HG02588 (cell line): ENCODE results near the gene ASH1L.
"Not testable (repeated sequence)": the region's sequence is repeated elsewhere in the genome, so short reads cannot be mapped to it uniquely, and the experiment has no call there.

Source experiments
- ATAC-seq: cut with Tn5 transposase; IDR thresholded peaks from one replicate; pipeline ENCODE4 v1.9.1; 2021; ENCODE audit warnings: mild to moderate bottlenecking, moderate library complexity; ENCODE audit not compliant: unreplicated experiment

ASH1L gene

DNA sequence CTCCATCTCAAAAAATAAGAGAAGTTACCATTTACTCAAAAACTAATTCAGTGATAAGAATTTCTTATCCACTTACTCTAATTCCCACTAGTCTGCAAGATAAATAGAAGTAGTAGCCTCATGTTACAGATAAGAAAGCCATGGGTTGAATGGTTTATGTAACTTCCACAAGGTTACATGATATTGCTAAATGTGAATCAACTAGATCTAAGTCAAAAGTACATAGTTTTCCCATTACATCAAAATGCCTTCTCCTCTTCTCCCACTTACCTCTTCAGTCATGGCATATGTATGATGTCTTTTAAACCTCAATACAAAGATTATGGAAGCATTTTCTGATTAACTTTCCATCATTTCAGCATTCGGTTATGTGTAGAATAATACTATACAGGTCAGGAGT lies 108.5 kb downstream of the ASH1L start:
- ATAC-seq, result no peak

DNA sequence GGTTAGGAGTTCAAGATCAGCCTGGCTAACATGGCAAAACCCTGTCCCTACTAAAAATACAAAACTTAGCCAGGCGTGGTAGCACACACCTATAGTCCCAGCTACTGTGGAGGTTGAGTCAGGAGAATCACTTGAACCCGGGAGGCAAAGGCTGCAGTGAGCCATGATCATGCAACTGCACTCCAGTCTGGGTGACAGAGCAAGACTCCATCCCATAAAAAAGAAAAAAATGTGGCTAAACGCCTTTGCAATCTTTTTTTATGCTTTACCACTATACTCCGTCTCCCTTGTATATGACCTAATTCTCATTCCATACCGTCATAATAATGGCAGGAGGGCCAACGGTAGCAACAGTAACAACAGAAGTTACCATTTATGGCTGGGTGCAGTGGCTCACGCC lies 109.5 kb downstream of the ASH1L start:
- no peak for ATAC-seq

DNA sequence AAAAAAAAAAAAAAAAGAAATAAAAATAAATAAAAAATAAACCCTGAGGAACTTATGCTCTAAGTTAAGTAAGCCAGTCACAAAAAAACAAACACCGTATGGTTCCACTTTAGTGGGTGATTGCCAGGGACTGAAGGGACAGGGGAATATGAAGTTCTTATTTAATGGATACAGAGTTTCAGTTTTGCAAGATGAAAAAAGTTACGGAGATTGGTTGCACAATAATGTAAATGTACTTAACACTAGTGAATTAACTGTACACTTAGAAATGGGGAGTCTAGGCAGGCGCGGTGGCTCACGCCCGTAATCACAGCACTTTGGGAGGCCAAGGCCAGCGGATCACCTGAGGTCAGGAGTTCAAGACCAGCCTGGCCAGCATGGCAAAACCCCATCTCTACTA lies 111.4 kb downstream of the ASH1L start:
- no peak for ATAC-seq

DNA sequence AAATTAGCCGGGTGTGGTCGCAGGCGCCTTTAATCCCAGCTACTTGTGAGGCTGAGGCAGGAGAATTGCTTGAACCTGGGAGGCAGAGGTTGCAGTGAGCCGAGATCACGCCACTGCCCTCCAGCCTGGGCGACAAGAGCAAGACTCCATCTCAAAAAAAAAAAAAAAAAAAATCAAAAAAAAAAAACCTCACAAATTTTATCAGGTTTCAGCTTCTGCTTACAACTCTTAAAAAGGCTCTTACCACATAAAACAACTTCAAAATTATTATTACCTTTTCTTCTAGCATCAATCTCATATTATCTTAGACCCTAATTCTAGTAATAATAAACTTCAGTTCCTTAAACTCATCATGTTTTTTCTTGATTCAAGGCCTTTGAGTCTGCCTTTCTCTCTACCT lies 120.2 kb downstream of the ASH1L start:
- not testable (repeated sequence) for ATAC-seq

DNA sequence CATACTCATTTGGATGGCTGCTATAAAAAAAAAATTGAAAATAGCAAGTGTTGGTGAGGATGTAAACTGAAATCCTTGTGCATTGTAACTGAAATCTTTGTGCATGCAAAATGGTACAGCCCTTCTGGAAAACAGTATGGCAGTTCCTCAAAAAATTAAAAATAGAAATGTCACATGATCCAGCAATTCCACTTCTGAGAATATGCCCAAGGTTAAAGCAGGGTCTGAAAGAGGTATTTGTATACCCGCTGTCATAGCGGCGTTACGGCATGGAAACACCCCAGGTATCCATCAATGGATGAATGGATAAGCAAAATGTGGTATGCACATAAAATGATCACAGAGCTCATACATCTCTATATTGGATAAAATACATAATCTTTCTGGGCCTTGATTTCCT lies 125.2 kb downstream of the ASH1L start:
- ATAC-seq, result no peak

DNA sequence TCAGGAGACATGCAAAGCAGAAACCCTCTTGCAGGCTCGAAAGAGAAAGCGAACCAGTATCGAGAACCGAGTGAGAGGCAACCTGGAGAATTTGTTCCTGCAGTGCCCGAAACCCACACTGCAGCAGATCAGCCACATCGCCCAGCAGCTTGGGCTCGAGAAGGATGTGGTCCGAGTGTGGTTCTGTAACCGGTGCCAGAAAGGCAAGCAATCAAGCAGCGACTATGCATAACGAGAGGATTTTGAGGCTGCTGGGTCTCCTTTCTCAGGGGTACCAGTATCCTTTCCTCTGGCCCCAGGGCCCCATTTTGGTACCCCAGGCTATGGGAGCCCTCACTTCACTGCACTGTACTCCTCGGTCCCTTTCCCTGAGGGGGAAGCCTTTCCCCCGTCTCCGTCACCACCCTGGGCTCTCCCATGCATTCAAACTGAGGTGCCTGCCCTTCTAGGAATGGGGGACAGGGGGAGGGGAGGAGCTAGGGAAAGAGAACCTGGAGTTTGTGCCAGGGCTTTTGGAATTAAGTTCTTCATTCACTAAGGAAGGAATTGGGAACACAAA lies 128.7 kb downstream of the ASH1L start:
- not testable (repeated sequence) for ATAC-seq

DNA sequence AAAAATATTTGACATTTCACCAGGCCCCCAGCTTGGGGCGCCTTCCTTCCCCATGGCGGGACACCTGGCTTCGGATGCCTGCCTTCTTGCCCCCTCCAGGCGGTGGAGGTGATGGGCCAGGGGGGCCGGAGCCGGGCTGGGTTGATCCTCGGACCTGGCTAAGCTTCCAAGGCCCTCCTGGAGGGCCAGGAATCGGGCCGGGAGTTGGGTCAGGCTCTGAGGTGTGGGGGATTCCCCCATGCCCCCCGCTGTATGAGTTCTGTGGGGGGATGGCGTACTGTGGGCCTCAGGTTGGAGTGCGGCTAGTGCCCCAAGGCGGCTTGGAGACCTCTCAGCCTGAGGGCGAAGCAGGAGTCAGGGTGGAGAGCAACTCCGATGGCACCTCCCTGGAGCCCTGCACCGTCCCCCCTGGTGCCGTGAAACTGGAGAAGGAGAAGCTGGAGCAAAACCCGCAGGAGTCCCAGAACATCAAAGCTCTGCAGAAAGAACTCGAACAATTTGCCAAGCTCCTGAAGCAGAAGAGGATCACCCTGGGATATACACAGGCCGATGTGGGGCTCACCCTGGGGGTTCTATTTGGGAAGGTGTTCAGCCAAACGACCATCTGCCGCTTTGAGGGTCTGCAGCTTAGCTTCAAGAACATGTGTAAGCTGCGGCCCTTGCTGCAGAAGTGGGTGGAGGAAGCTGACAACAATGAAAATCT lies 129.3 kb downstream of the ASH1L start:
- not testable (repeated sequence) for ATAC-seq

DNA sequence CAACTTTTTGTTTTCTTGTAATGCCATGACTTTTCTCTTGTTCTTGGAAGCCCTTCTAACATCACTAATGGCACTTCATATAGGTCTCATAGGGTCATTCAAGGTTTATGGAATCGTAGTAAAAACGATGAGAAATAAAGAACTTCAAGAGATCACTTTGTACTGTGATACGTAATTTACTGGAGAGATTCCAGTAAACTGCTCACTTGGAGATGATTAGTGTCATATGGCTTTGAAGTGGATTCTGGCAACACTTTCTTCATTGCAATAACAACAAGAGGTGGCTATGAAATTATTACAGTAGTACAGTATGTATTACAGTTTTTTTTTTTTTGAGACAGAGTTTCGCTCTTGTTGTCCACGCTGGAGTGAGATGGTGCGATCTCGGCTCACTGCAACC lies 138.5 kb downstream of the ASH1L start:
- no peak for ATAC-seq

DNA sequence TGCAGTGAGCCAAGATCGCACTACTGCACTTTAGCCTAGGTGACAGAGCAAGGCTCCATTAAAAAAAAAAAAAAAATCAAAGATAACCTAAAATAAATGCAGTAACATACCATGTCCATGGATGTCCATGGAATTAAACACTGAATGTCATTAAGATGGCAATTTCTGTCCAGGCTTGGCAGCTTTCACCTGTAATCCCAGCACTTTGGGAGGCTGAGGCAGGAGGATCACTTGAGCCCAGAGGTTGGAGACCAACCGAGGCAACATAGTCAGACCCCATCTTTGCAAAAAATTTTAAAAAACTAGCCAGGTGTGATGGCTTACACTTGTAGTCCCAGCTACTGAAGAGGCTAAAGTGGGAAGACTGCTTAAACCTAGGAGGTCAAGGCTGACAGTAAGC lies 141.8 kb downstream of the ASH1L start:
- ATAC-seq, result no peak

DNA sequence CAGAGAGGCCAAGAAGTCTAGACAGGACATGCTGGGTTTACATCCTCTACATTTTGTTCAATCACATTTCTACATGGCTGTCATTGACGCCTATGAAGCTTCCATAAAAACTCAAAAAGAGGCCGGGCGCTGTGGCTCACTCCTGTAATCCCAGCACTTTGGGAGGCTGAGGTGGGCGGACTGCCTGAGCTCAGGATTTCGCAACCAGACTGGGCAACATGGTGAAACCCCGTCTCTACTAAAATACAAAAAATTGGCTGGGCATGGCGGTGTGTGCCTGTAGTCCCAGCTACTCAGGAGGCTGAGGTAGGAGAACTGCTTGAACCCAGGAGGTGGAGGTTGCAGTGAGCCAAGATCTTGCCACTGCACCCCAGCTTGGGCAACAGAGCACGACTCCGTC lies 150.8 kb downstream of the ASH1L start:
- not testable (repeated sequence) for ATAC-seq

DNA sequence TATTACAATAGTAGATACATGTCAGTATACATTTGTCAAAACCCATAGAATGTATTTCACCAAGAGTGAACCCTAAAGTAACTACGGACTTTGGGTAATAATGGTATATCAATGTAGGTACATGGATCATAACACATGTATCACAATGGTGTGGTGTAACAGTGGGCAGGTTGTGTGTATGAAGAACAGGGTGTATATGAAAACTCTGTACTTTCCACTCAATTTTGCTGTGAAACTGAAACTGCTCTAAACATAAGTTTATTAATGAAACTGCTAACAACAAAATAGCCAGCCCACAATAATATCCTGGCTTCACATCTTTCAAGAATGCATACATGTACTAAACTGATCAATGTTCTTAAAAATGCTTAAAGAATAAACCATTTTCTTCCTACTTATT lies 151.7 kb downstream of the ASH1L start:
- ATAC-seq, result no peak

DNA sequence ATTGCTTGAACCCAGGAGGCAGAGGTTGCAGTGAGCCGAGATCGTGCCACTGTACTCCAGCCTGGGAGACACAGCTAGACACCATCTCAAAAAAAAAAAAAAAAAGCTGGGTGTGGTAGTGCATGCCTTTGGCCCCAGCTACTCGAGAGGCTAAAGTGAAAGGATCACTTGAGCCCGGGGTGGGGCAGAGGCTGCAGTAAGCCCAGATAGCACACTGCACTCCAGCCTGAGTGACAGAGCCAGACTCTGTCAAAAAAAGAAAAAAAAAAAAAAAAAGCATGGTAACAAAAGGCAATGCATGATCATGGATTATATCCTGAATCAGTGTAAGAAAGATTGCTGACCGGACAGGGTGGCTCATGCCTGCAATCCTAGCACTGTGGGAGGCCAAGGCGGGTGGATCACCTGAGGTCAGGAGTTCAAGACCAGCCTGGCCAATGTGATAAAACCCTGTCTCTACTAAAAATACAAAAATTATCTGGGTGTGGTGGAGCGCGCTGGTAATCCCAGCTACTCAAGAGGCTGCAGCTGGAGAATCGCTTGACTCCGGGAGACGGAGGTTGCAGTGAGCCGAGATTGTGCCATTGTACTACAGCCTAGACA lies 165.6 kb downstream of the ASH1L start:
- no peak for ATAC-seq

DNA sequence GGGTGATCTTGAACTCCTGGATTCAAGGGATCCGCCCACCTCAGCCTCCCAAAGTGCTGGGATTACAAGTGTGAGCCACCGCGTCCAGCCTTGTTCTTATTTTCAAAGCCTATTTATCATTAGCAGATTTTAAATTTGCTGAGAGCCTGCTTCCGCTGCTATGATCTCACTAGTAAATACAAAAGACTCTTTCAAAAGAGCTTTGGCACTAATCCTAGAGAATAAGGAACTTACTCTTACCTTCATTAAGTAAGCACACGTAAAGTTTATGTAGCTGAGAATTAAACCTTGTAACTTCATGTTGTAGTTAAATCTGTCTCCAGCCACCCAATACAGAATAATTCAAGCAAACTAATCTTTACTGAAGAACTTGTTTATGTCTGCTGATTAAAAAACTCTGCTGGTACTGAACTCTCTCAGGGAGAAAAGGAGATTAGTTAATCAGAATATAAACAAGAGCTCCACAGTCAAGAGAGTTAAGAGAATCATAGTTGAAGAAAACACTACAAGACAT lies 169.6 kb downstream of the ASH1L start:
- no peak for ATAC-seq

DNA sequence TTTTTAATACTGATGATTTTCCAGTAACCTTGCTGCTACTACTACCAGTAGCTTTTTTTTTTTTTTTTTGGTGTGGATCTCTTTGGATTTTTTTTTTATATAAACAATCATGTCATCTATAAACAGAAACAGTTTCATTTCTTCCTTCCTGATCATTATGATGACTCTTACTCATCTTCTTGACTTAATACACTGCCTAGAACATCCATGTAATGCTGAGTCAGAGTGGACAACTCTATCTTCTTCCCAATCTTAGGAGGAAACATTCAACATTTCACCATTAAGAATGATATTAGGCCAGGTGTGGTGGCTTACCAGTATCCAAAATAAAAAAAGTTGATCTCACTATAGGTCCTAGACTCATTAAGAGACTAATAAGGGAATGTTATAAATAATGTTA lies 172.8 kb downstream of the ASH1L start:
- no peak for ATAC-seq

DNA sequence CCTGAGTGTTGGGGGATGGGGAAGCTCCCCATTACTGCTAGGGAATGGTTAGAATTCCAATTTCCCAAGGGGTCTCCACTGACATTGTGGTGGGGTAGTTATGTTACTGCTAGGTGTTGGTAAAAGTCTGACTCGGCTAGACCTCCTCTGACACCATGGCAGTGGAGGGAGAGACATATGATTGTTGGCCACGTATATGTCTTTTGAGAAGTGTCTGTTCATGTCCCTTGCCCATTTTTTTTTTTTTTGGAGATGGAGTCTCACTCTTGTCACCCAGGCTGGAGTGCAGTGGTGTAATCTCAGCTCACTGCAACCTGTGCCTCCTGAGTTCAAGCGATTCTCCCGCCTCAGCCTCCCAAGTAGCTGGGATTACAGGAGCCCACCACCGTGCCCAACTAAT lies 176.8 kb downstream of the ASH1L start:
- ATAC-seq, result not testable (repeated sequence)

DNA sequence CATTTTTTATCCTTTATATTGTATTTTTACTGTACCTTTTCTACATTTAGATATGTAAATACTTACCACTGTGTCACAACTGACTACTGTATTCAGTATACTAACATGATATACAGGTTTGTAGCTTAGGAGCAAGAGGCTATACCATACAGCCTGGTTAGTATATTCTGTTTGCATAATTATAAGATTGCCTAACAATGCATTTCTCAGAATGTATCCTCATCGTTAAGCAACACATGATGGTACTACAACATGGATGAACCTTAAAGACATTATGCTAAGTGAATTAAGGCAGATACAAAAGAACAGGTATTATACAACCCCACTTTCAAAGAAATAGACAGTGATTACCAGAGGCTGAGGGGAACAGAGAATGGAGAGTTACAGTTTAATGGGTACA lies 179.2 kb downstream of the ASH1L start:
- no peak for ATAC-seq

DNA sequence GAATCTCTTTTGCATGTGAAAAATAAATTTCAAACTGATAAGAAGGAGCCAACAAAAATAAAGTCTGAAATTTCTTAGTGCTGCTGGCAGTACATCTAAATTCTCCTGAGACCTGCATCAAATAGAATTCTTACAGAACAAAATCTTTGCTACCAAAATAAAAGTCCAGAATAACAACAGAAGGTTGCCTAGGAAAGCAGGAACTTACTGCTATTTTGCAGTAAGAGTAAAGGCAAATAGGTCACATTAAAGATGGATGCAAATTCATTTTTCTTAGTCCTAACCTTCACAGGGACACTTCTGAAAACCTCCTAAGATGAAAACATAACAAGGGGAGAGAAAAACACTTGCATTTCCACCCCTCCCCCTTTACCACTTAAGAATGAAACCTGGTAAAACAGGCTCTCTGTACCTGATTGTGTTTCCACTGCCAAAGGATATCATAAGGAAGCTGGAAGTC lies 182.9 kb downstream of the ASH1L start:
- ATAC-seq, result no peak

DNA sequence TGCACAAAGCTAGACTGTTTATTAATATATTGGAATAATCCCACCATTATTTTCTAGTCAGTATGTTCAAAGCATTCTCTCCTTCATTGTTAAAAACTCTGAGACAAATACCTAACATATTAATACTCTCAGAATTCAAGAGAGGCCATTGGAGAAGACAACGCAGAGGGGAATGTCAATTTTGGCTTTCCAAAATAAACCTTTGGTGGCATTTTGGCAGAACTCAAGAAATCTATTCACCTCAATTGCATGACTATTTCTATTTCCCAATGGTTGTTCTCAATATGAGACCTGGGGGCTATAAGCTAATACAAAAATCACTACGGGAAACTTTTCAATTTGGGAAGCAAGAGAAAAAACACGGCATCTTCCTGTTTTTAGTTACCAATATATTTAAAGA lies 183.4 kb downstream of the ASH1L start:
- ATAC-seq, result no peak

DNA sequence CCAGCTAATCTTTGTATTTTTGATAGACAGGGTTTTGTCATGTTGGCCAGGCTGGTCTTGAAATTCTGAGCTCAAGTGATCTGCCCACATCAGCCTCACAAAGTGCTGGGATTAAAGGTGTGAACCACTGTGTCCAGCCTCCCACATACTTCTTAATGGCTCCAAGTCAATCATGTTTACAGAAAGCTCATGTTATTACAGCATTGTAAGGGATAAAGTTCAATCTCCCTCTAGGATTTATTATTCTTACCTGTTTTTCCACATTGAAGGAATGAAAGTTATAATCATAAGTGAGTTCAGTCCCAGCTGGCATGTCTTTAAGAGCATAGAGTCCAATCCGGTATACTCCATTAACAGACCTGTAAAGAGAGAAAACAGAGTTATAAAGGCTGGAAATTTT lies 202.6 kb downstream of the ASH1L start:
- no peak for ATAC-seq

DNA sequence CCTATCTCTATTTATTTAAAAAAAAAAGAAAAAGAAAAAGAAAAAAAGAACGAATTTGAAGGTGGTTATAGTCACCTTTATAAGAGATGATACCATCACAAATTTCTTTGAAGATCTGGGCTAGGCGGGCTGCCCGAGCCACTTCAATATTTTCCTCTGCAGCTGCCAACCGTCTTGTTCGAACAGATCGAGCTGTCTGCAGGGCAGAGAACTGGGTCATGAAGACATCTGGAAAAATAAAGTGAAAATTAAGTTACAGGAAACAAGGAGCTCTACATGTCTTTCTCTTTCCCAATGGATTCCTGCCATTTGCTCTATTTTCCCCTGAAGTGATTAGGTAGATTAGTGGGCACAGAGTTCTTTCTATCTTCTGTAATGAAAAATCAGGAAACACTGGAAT lies 210.0 kb downstream of the ASH1L start:
- ATAC-seq, result no peak

DNA sequence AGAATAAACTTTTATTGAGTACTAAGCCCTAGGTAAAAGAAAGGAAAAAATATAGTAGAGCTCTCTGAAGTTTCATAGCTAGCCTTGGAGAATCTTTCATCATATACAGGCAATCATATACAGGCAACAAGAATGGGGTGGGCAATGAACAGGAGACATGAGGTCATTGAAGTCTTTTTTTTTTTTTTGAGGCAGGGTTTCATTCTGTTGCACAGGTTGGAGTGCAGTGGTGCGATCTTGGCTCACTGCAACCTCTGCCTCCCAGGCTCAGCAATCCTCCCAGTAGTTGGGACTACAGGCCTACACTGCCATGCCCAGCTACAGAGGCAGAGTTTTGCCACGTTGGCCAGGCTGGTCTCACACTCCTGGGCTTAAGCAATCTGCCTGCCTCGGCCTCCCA lies 219.8 kb downstream of the ASH1L start:
- no peak for ATAC-seq

DNA sequence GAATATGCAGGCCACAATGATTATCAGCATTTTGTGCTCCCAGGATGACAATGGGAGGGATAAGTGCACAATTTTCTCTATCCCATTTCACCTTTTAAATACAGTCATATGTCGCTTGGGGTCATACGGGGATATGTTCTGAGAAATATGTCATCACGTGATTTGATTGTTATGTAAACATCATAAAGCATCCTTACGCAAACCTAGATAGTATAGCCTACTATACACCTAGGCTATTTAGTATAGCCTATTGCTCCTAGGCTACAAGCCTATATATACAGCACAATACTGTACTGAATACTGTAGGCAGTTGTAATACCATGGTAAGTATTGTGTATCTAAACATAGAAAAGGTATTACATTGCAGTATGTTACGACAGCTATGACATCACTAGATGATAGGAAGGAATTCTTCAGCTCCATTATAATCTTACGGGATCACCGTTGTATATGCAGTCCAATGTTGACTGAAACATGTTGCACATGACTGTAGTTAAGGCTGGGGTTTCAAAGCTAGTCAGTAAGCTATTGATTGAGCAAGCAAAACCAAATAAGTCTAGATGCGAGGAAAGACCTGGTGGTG lies 223.0 kb downstream of the ASH1L start:
- no peak for ATAC-seq
